OCI-LY1 (cell line): ENCODE data around the gene RNASEH1.
A peak's percentile ranks its signal among the peaks of the same experiment; 100 is the strongest.

Experiments
- H2AFZ ChIP-seq: fragments of 200-600 bp; sonication (generic), shearing (Covaris generic); 2 replicates; pipeline ENCODE4 v1.6.0; 2014; ENCODE audit warnings: antibody characterized with exemption, mild to moderate bottlenecking, low read length
- H3F3A ChIP-seq: fragments of 200-600 bp; sonication (generic), shearing (Covaris generic); 2 replicates; pipeline ENCODE4 v1.6.0; 2014; ENCODE audit warnings: mild to moderate bottlenecking, antibody characterized with exemption, low read length, moderate library complexity; ENCODE audit not compliant: insufficient read depth
- H3K27ac ChIP-seq: fragments of 200-600 bp; sonication (generic); 2 replicates; pipeline ENCODE4 v1.5.1; 2014; ENCODE audit warnings: low read length, mixed run types, mild to moderate bottlenecking, low read depth; ENCODE audit not compliant: poor library complexity, severe bottlenecking
- H3K27me3 ChIP-seq: fragments of 200-600 bp; sonication (generic); 2 replicates; pipeline ENCODE4 v1.6.0; 2014; ENCODE audit warnings: antibody characterized with exemption, mild to moderate bottlenecking, low read length, moderate library complexity; ENCODE audit not compliant: insufficient read depth
- H3K36me3 ChIP-seq: fragments of 200-600 bp; sonication (generic); 2 replicates; pipeline ENCODE4 v1.6.1; 2014; ENCODE audit warnings: mild to moderate bottlenecking, antibody characterized with exemption, low read length, moderate library complexity, mixed read lengths; ENCODE audit not compliant: insufficient read depth
- H3K4me1 ChIP-seq: fragments of 200-600 bp; sonication (generic); 2 replicates; pipeline ENCODE4 v1.5.1; 2014; ENCODE audit warnings: mild to moderate bottlenecking, low read length, moderate library complexity; ENCODE audit not compliant: insufficient read depth, severe bottlenecking
- H3K4me2 ChIP-seq: fragments of 200-600 bp; sonication (generic), shearing (Covaris generic); 2 replicates; pipeline ENCODE4 v1.6.1; 2014; ENCODE audit warnings: low read length
- H3K4me3 ChIP-seq: fragments of 200-600 bp; sonication (generic); 2 replicates; pipeline ENCODE4 v1.5.1; 2014; ENCODE audit warnings: low read length, low read depth, mild to moderate bottlenecking, mixed read lengths; ENCODE audit not compliant: poor library complexity, severe bottlenecking
- H3K79me2 ChIP-seq: fragments of 200-600 bp; shearing (Covaris generic); 2 replicates; pipeline ENCODE4 v1.6.1; 2016; ENCODE audit warnings: mixed run types, low read length, mixed read lengths; ENCODE audit not compliant: insufficient read depth
- H3K9ac ChIP-seq: fragments of 200-600 bp; sonication (generic), shearing (Covaris generic); 2 replicates; pipeline ENCODE4 v1.6.1; 2014; ENCODE audit warnings: mild to moderate bottlenecking, low read length, mixed read lengths
- H3K9me2 ChIP-seq: fragments of 200-600 bp; sonication (generic), shearing (Covaris generic); 2 replicates; pipeline ENCODE4 v1.6.1; 2014; ENCODE audit warnings: low read depth, mild to moderate bottlenecking, low read length, mixed read lengths
- H3K9me3 ChIP-seq: fragments of 200-600 bp; shearing (Covaris generic); 2 replicates; pipeline ENCODE4 v1.6.1; 2014; ENCODE audit warnings: low read length, mixed read lengths
- H4K20me1 ChIP-seq: fragments of 200-600 bp; sonication (generic), shearing (Covaris generic); 2 replicates; pipeline ENCODE4 v1.6.0; 2016; ENCODE audit warnings: mild to moderate bottlenecking, low read length; ENCODE audit not compliant: insufficient read depth
- EZH2 ChIP-seq: fragments of 200-600 bp; sonication (generic), shearing (Covaris generic); IDR thresholded peaks from 2 replicates; pipeline ENCODE4 v1.8.0; 2017; ENCODE audit warnings: borderline replicate concordance, mixed run types, mild to moderate bottlenecking, antibody characterized with exemption, low read length, moderate library complexity, mixed read lengths
- TF ChIP-seq, protein P1 (sequence below): fragments of 200-600 bp; sonication (generic), shearing (Covaris generic); IDR thresholded peaks from 2 replicates; pipeline ENCODE4 v1.5.1; 2017; ENCODE audit warnings: mild to moderate bottlenecking, antibody characterized with exemption, low read length, moderate library complexity, mixed read lengths

RNASEH1 gene

DNA sequence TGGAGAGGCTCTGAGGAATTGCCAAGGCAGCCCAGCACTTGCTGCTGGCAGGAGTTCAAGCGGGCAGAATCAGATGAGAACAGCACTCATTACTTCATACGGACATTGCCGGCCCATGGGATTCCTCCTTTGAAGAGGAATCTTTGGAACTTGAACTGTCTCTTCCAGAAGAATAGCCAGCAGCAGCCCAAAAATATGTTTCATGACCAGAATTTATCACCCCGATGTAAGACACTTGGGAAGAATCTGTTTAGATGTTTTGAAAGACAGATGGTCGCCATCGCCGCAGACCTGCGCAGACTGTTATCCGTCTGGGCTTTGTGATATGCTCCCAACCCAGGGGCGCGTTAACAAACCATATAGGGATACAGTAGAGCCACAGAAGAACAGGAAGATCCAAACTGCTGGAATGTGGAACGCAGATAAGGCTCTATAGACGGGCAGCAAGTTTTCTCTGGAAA, 35.1 kb downstream of the RNASEH1 start:
- no peak overlapping the region for H3K9ac ChIP-seq
- no peaks in the 10 kb centered on the region for H3K27me3 ChIP-seq
- H4K20me1 ChIP-seq = no peaks in the 10 kb centered on the region
- H3F3A ChIP-seq = no peaks in the 10 kb centered on the region
- H3K4me1 ChIP-seq = peaks cover 26% of the 10 kb centered on the region
- no peak overlapping the region for H3K4me3 ChIP-seq
- peaks cover 6% of the 10 kb centered on the region; the same call in 1 of the 2 replicates for H3K36me3 ChIP-seq
- H3K79me2 ChIP-seq = peaks cover 4% of the 10 kb centered on the region
- H3K4me2 ChIP-seq = no peak overlapping the region
- no peak overlapping the region for H3K27ac ChIP-seq
- TF ChIP-seq EZH2 = no peak
- TF ChIP-seq, protein P1, sequence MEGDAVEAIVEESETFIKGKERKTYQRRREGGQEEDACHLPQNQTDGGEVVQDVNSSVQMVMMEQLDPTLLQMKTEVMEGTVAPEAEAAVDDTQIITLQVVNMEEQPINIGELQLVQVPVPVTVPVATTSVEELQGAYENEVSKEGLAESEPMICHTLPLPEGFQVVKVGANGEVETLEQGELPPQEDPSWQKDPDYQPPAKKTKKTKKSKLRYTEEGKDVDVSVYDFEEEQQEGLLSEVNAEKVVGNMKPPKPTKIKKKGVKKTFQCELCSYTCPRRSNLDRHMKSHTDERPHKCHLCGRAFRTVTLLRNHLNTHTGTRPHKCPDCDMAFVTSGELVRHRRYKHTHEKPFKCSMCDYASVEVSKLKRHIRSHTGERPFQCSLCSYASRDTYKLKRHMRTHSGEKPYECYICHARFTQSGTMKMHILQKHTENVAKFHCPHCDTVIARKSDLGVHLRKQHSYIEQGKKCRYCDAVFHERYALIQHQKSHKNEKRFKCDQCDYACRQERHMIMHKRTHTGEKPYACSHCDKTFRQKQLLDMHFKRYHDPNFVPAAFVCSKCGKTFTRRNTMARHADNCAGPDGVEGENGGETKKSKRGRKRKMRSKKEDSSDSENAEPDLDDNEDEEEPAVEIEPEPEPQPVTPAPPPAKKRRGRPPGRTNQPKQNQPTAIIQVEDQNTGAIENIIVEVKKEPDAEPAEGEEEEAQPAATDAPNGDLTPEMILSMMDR = no peak
- H3K9me3 ChIP-seq = no peaks in the 10 kb centered on the region
- no peaks in the 10 kb centered on the region for H3K9me2 ChIP-seq
- H2AFZ ChIP-seq = no peak overlapping the region

GRCh38 chr2:3520591-3520990, 37.5 kb downstream of the RNASEH1 start:
- Histone ChIP-seq H3K36me3 (peaks cover 25% of the 10 kb centered on the region), H3K9ac (no peak overlapping the region), H3K9me3 (0 out of 2 replicates have a peak, but pooled peaks cover 3% of the 10 kb centered on the region), H4K20me1 (no peaks in the 10 kb centered on the region), H3K27me3 (no peaks in the 10 kb centered on the region), H3K79me2 (peaks cover 18% of the 10 kb centered on the region), H3K4me1 (peaks cover 30% of the 10 kb centered on the region), H2AFZ (no peak overlapping the region), H3F3A (no peaks in the 10 kb centered on the region), H3K4me2 (peak overlapping the region; percentile 81), H3K9me2 (no peaks in the 10 kb centered on the region), H3K27ac (no peak overlapping the region), H3K4me3 (peak overlapping the region; percentile 71)
- TF ChIP-seq EZH2 = no peak
- TF ChIP-seq, protein P1 = no peak

- Histone ChIP-seq H3K27me3 (no peaks in the 10 kb centered on the region), H3K9ac (peak within 1 kb of the TSS; percentile 87), H3K4me3 (peak within 1 kb of the TSS; percentile 82), H4K20me1 (no peaks in the 10 kb centered on the region), H3K9me2 (no peaks in the 10 kb centered on the region), H3K4me2 (peak within 1 kb of the TSS; percentile 96), H3K27ac (peak within 1 kb of the TSS; percentile 63), H3K36me3 (peaks cover 25% of the 10 kb centered on the region), H3K79me2 (peaks cover 18% of the 10 kb centered on the region), H3K9me3 (0 out of 2 replicates have a peak, but pooled peaks cover 3% of the 10 kb centered on the region), H3F3A (no peaks in the 10 kb centered on the region), H3K4me1 (peaks cover 30% of the 10 kb centered on the region), H2AFZ (no peak within 1 kb of the TSS)
- TF ChIP-seq, protein P1 = no peak
Measured at GRCh38 chr2:3519255-3520205, 38.6 kb downstream of the RNASEH1 start, which contains the start of gene ADI1. Gene ADI1, minus strand, starts transcription at chr2:3519531. Its CDS starts 44 bp downstream, at chr2:3519487.
